Right lobe of liver (tissue), 6 donors: ENCODE data around the gene MAN1B1. TPM values are rescaled to one million over a fixed set of nuclear protein-coding genes. Genes with fewer than 3 reads are reported as not detected.

ENCODE experiments used
- ATAC-seq, 4 donors: fragments of 200-7000 bp; cut with Tn5 transposase; one replicate each; pipeline ENCODE4 v1.9.1; 2020; ENCODE audit warnings: mild to moderate bottlenecking in 4 of 4, moderate library complexity in 4 of 4
- DNase-seq, 3 donors: peaks; one replicate each; pipeline ENCODE4 v3.0.0-alpha.2; 2020
- H3K27ac ChIP-seq, 3 donors: fragments of 200-600 bp; one replicate each; pipeline ENCODE4 v1.8.0; 2022
- H3K27me3 ChIP-seq, 2 donors: fragments of 200-600 bp; one replicate each; pipeline ENCODE4 v1.8.0; 2022
- H3K36me3 ChIP-seq, 4 donors: fragments of 200-600 bp; sonication (generic) in 1 of 4; one replicate each; pipeline versions ENCODE4 v1.5.1 to v1.8.0; 2017 to 2022; ENCODE audit warnings: control low read depth in 1 of 4
- H3K4me1 ChIP-seq, 4 donors: fragments of 200-600 bp; sonication (generic) in 1 of 4; one replicate each; pipeline versions ENCODE4 v1.5.1 to v1.8.0; 2017 to 2022; ENCODE audit warnings: control low read depth in 1 of 4
- H3K4me3 ChIP-seq, 3 donors: fragments of 200-600 bp; one replicate each; pipeline ENCODE4 v1.8.0; 2022
- H3K9me3 ChIP-seq, 4 donors: fragments of 200-600 bp; sonication (generic) in 1 of 4; one replicate each; pipeline versions ENCODE4 v1.5.1 to v1.8.0; 2017 to 2022; ENCODE audit warnings: control low read depth in 1 of 4
- POLR2A ChIP-seq: fragments of 450-650 bp; IDR thresholded peaks from one replicate; pipeline ENCODE4 v1.6.1; 2017; ENCODE audit warnings: antibody characterized with exemption, mild to moderate bottlenecking
- WGBS: methylation state at CpG from one replicate; pipeline ENCODE4 v1.1.6; 2018; ENCODE audit warnings: low coverage, low lambda C conversion rate; ENCODE audit not compliant: insufficient coverage; ENCODE audit errors: missing lambda C conversion rate; 5-methylcytosine and 5-hydroxymethylcytosine counted together
- intact Hi-C, 2 donors: fragments of 100-400 bp; cut with DNase I; formaldehyde crosslinking; loops; one replicate each; pipeline versions ENCODE4 v1.11.2 to v1.14.1; 2022
- total RNA-seq, 6 experiments: library from RNA; depleted of rRNA in 2 of 6; stranded (reverse); fragments of >200 nt in 2 of 6; fragmentation: NEBNext Ultra II Directional in 3 of 6; extraction: Animal tissue kit (Norgen Biotek cat#: 25700) in 3 of 6; gene quantifications; one replicate each; pipeline versions ENCODE4 v1.1.0 to v1.2.4, GENCODE V29; 2016 to 2023
- TF ChIP-seq, protein P1 (sequence below), 4 donors: fragments of 200-600 bp in 3 of 4; fragments of 450-650 bp in 1 of 4; IDR thresholded peaks; one replicate each; pipeline versions ENCODE4 v1.5.1 to v1.8.0; 2016 to 2022; ENCODE audit warnings: antibody characterized with exemption in 4 of 4, mild to moderate bottlenecking in 2 of 4
- donor health status: DM: no; HTN: yes; CAD: no.
- donor health status: DM: no; HTN: no; CAD: no.
- donor health status: DM: no; HTN: no; CAD: no.
- donor health status: DM: no; HTN: yes; CAD: no.
- donor health status: DM: no; HTN: yes; CAD: no.

The MAN1B1 gene
- total RNA-seq, 6 experiments from 2014 or later: 24.0 to 39.1 (median 28.8) TPM

DNA sequence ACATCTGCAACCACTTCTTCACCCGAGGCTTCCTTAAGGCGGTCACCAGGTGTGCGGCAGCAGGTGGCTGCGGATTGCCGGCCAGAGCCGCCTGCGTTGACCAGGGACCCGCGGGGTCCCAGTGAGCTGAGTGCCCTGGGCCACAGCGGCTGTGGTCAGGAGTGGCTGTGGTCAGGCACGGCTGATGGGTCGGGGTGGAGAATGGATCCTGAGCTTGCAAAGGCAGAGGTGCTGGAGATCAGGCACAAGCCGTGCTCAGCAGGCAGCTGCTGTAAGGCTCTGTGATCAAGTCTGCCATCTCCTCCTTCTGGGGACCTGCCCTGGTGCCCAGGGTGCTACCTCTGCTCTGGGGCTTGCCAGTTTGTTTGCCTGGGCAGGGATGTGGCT lies 7.4 kb upstream of the MAN1B1 start:
- no CpG with 5 or more reads among the region's 13 CpGs for WGBS

DNA sequence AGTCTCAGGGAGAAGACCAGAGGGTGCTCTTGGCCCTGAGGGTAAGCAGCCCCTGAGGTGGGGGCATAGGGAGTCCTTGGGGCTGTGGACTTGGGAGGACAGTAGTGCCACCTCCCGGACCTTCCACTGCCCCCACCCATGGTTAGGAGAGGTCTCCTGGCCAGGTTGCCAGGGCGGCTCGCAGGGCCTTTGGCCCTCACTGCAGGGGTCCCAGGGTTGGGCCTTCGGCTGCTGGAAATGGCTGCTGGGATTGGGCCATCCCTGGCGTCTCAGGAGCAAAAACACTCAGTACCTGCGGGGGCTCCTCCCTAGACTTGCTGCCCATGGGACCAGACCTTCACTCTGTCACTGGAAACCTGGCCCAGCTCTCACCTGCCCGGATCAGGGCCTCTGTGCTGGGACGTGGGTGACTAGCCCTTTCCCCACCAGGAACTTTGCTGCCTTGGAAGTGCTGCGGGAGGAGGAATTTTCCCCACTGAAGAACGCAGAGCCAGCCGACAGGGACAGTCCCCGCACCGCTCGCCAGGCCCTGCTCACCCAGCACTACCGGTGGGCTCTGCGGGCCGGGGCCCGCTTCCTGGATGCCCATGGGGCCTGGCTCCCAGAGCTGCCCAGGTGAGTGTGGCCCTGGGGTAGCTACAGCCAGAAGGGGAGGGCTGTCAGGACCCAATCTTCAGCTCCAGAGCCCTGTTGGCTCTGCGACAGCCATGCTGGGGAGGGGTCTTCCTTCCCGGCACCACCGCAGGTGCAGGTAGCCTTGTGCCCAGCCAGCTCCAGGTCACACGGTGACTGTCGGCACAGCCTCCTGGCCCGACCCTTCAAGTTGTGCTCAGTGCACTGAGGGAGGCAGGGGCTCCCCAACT lies 6.3 kb upstream of the MAN1B1 start:
- TF ChIP-seq POLR2A: no peak
- TF ChIP-seq, protein P1, sequence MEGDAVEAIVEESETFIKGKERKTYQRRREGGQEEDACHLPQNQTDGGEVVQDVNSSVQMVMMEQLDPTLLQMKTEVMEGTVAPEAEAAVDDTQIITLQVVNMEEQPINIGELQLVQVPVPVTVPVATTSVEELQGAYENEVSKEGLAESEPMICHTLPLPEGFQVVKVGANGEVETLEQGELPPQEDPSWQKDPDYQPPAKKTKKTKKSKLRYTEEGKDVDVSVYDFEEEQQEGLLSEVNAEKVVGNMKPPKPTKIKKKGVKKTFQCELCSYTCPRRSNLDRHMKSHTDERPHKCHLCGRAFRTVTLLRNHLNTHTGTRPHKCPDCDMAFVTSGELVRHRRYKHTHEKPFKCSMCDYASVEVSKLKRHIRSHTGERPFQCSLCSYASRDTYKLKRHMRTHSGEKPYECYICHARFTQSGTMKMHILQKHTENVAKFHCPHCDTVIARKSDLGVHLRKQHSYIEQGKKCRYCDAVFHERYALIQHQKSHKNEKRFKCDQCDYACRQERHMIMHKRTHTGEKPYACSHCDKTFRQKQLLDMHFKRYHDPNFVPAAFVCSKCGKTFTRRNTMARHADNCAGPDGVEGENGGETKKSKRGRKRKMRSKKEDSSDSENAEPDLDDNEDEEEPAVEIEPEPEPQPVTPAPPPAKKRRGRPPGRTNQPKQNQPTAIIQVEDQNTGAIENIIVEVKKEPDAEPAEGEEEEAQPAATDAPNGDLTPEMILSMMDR (IDR thresholded peaks at IDR 0.05): no peak
- no CpG with 5 or more reads among the region's 24 CpGs for WGBS
- Histone ChIP-seq H3K27ac (no peak overlapping the region), H3K9me3 (no peaks in the 10 kb centered on the region), H3K36me3 (peaks cover 0 to 4% (median 0%) of the 10 kb centered on the region in 4 donors), H3K4me3 (no peak overlapping the region), H3K4me1 (peaks cover 0 to 10% (median under 1%) of the 10 kb centered on the region in 4 donors), H3K27me3 (peaks cover 0 to 16% of the 10 kb centered on the region in 2 donors)
- intact Hi-C loops: no loop called here
- ATAC-seq (no peak), DNase-seq (no peak)

More for the DNA sequence above, 7.4 kb upstream of the MAN1B1 start:
- Histone ChIP-seq H3K27me3 (peaks cover 0 to 16% of the 10 kb centered on the region in 2 donors), H3K4me1 (peaks cover 0 to 10% (median 0%) of the 10 kb centered on the region in 4 donors), H3K36me3 (peaks cover 0 to 4% (median 0%) of the 10 kb centered on the region in 4 donors), H3K27ac (no peak overlapping the region), H3K4me3 (no peak overlapping the region), H3K9me3 (no peaks in the 10 kb centered on the region)
- intact Hi-C loops: no loop called here
- DNase-seq: no peak
- ATAC-seq: no peak
- TF ChIP-seq POLR2A: no peak
- TF ChIP-seq, protein P1 (IDR thresholded peaks at IDR 0.05): no peak

DNA sequence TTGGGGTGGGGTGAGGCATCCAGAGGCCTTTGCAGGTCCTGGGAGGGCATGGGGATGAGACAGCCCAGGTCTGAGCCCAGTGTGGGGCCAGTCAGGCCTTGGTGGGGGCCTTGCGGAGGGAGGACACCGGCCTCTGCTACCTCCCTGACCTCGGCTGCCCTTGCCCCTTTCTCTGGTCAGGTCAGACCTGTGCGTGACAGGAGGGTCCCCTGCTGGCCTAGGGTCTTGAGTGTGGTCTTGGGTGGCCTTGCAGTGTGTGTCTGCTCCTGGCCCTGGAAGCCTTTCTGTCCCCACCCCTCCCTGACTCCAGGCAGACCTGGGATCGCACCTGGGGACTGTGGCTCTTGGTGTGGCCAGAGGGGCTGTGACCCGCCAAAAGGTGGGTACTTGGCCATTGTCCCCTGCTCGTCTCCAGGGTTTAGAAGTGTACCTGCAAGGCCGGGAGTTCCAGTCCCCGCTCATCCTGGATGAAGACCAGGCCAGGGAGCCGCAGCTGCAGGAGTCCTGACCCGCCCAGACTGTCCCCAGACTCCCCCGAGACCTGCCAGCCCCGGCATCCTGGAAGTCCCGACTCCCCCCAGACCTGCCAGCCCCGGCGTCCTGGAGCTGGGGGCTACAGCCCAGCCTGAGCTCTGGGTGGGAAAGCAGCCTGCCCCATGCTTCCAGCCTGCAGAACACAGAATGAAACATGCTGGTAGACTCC lies 4.4 kb upstream of the MAN1B1 start:
- peaks cover 0 to 17% (median 5%) of the 10 kb centered on the region in 4 donors for H3K4me1 ChIP-seq
- no peak overlapping the region for H3K4me3 ChIP-seq
- TF ChIP-seq, protein P1 (IDR thresholded peaks at IDR 0.05): no peak
- TF ChIP-seq POLR2A: no peak
- DNase-seq: no peak
- H3K27ac ChIP-seq: no peak overlapping the region
- intact Hi-C loops: no loop called here
- no peaks in the 10 kb centered on the region for H3K9me3 ChIP-seq
- WGBS: no CpG with 5 or more reads among the region's 16 CpGs
- H3K27me3 ChIP-seq: peaks cover 0 to 7% of the 10 kb centered on the region in 2 donors
- H3K36me3 ChIP-seq: peaks cover 0 to 4% (median 0%) of the 10 kb centered on the region in 4 donors
- no peak for ATAC-seq

DNA sequence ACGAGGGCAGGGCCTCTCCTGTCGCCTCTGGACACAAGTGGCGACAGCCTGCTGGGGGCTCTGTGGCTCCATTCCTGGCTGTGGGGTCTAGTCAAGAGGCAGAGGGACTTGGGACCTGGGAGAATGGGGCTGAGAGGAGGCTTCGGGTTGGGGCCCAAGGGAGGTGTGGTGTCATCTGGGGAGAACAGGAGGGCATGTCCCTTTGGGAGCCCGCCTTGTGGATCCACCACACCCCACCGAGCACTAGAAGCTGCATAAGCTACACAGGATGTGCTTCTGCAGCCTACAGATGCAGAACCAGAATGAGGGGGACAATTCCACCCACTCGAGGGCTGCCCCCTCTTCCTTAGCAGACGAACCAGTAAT lies 3.9 kb upstream of the MAN1B1 start:
- DNase-seq: no peak
- intact Hi-C loops: no loop called here
- Histone ChIP-seq H3K27ac (no peak overlapping the region), H3K4me1 (peaks cover 0 to 21% (median 8%) of the 10 kb centered on the region in 4 donors), H3K9me3 (no peaks in the 10 kb centered on the region), H3K4me3 (no peak overlapping the region), H3K27me3 (peaks cover 0 to 7% of the 10 kb centered on the region in 2 donors), H3K36me3 (peaks cover 0 to 4% (median 0%) of the 10 kb centered on the region in 4 donors)
- no peak for TF ChIP-seq POLR2A
- TF ChIP-seq, protein P1 (IDR thresholded peaks at IDR 0.05): no peak
- ATAC-seq: no peak
- WGBS: no CpG with 5 or more reads among the region's 8 CpGs
